SK-MEL-5 (cell line): ENCODE data around the gene NAA20. TPM values are rescaled to one million over a fixed set of nuclear protein-coding genes. Genes with fewer than 3 reads are reported as not detected.

ENCODE experiments used
- DNase-seq: peaks from one replicate; pipeline ENCODE4 v3.0.0-alpha.2; 2016; ENCODE audit warnings: low read depth, low spot score
- in situ Hi-C: cut with HindIII; loops from 2 replicates; pipeline ENCODE4 v1.10.0; 2016; ENCODE audit warnings: low sequenced_read_pairs, high pct_unique_total_duplicates, low pct_unique_long_range_greater_than_20kb
- total RNA-seq: library from RNA; depleted of rRNA; stranded (reverse); fragments of >200 nt; shearing (Covaris generic); gene quantifications from 2 replicates; pipeline ENCODE4 v1.2.3, GENCODE V29; 2014

NAA20 gene
- total RNA-seq, 1 experiment from 2014 or later = 95.8 TPM

GRCh38 chr20:19981031-19981451 lies 36.1 kb upstream of the NAA20 start:
- DNase-seq = no peak
- in situ Hi-C loops = loop anchor here (25.0 kb wide), 1 partner anchor 169 kb away; no protein-coding TSS in a partner anchor

- no peak for DNase-seq
- in situ Hi-C loops = loop anchor here (25.0 kb wide), 1 partner anchor 174 kb away; no protein-coding TSS in a partner anchor
Observed at GRCh38 chr20:19986419-19986818, 30.7 kb upstream of the NAA20 start.

- no peak for DNase-seq
- in situ Hi-C loops = loop anchor here (25.0 kb wide), 1 partner anchor 175 kb away; no protein-coding TSS in a partner anchor
Observed at GRCh38 chr20:19987046-19987445, 30.1 kb upstream of the NAA20 start.

GRCh38 chr20:19990850-19991249 lies 26.3 kb upstream of the NAA20 start:
- no peak for DNase-seq
- in situ Hi-C loops = loop anchor here (25.0 kb wide), 1 partner anchor 179 kb away; no protein-coding TSS in a partner anchor

GRCh38 chr20:19991308-19991707 lies 25.9 kb upstream of the NAA20 start:
- in situ Hi-C loops = loop anchor here (25.0 kb wide), 1 partner anchor 179 kb away; no protein-coding TSS in a partner anchor
- DNase-seq = no peak

GRCh38 chr20:19991854-19992253 lies 25.3 kb upstream of the NAA20 start:
- DNase-seq = no peak
- in situ Hi-C loops = loop anchor here (25.0 kb wide), 1 partner anchor 180 kb away; no protein-coding TSS in a partner anchor

GRCh38 chr20:19992996-19993908 lies 23.9 kb upstream of the NAA20 start:
- in situ Hi-C loops = loop anchor here (25.0 kb wide), 1 partner anchor 181 kb away; no protein-coding TSS in a partner anchor
- peak; percentile 72 for DNase-seq

- DNase-seq = peak; percentile 71
- in situ Hi-C loops = loop anchor here (25.0 kb wide), 1 partner anchor 182 kb away; no protein-coding TSS in a partner anchor
Observed at GRCh38 chr20:19993958-19994669, 23.0 kb upstream of the NAA20 start.

- in situ Hi-C loops = loop anchor here (25.0 kb wide), 1 partner anchor 183 kb away; no protein-coding TSS in a partner anchor
- DNase-seq = peak; percentile 72
Observed at GRCh38 chr20:19995220-19995863, 21.8 kb upstream of the NAA20 start.

GRCh38 chr20:19996222-19996621 lies 20.9 kb upstream of the NAA20 start:
- in situ Hi-C loops = loop anchor here (25.0 kb wide), 1 partner anchor 184 kb away; no protein-coding TSS in a partner anchor
- no peak for DNase-seq

GRCh38 chr20:19996917-19997316 lies 20.2 kb upstream of the NAA20 start:
- in situ Hi-C loops = loop anchor here (25.0 kb wide), 1 partner anchor 185 kb away; no protein-coding TSS in a partner anchor

GRCh38 chr20:19998990-19999705 lies 18.0 kb upstream of the NAA20 start:
- no peak for DNase-seq
- in situ Hi-C loops = loop anchor here (25.0 kb wide), 1 partner anchor 187 kb away; no protein-coding TSS in a partner anchor

More at GRCh38 chr20:19996917-19997316, 20.2 kb upstream of the NAA20 start:
- no peak for DNase-seq

- DNase-seq = no peak
- in situ Hi-C loops = no loop called here
Observed at GRCh38 chr20:20000211-20000968, 16.8 kb upstream of the NAA20 start.

- in situ Hi-C loops = no loop called here
Observed at GRCh38 chr20:20002101-20002998, 14.8 kb upstream of the NAA20 start.

More at GRCh38 chr20:20002101-20002998, 14.8 kb upstream of the NAA20 start:
- no peak for DNase-seq
